KMS-11 (cell line): ENCODE results near the gene FAM184B.

Experiments
- H2AFZ ChIP-seq: fragments of 200-600 bp; sonication (generic); 2 replicates; pipeline ENCODE4 v1.6.1; 2016; ENCODE audit warnings: antibody characterized with exemption, mixed run types, low read depth
- H3K27ac ChIP-seq: fragments of 200-600 bp; sonication (generic); 2 replicates; pipeline ENCODE4 v1.6.1; 2016; ENCODE audit warnings: mild to moderate bottlenecking, mixed run types
- H3K27me3 ChIP-seq: fragments of 200-600 bp; sonication (generic); 2 replicates; pipeline ENCODE4 v1.6.1; 2017; ENCODE audit warnings: mild to moderate bottlenecking, low read depth, mixed run types, moderate library complexity; ENCODE audit not compliant: insufficient read depth
- H3K36me3 ChIP-seq: fragments of 200-600 bp; sonication (generic); 2 replicates; pipeline ENCODE4 v1.6.1; 2017; ENCODE audit warnings: mild to moderate bottlenecking, mixed run types; ENCODE audit not compliant: insufficient read depth
- H3K4me1 ChIP-seq: fragments of 200-600 bp; sonication (generic); 2 replicates; pipeline ENCODE4 v1.6.1; 2016; ENCODE audit warnings: mild to moderate bottlenecking, low read depth, mixed run types; ENCODE audit not compliant: poor library complexity, severe bottlenecking
- H3K4me2 ChIP-seq: fragments of 200-600 bp; sonication (generic); 2 replicates; pipeline ENCODE4 v1.7.0; 2016; ENCODE audit warnings: mild to moderate bottlenecking, mixed run types
- H3K4me3 ChIP-seq: fragments of 200-600 bp; sonication (generic); IDR thresholded peaks from 2 replicates; pipeline ENCODE4 v1.6.1; 2017; ENCODE audit warnings: low read depth, low read length, mixed read lengths; ENCODE audit not compliant: insufficient read depth
- H3K79me2 ChIP-seq: fragments of 200-600 bp; sonication (generic); 2 replicates; pipeline ENCODE4 v1.6.1; 2016; ENCODE audit warnings: low read depth, mixed run types; ENCODE audit not compliant: insufficient read depth
- H3K9ac ChIP-seq: fragments of 200-600 bp; sonication (generic); 2 replicates; pipeline ENCODE4 v1.6.1; 2016; ENCODE audit warnings: mild to moderate bottlenecking, mixed run types
- H4K20me1 ChIP-seq: fragments of 200-600 bp; sonication (generic); 2 replicates; pipeline ENCODE4 v1.6.1; 2016; ENCODE audit warnings: mild to moderate bottlenecking, mixed run types; ENCODE audit not compliant: insufficient read depth
- TF ChIP-seq, protein P1 (sequence below): fragments of 200-600 bp; sonication (generic); conservative IDR thresholded peaks from 2 replicates; pipeline ENCODE4 v1.6.1; 2017; ENCODE audit warnings: low read depth, mild to moderate bottlenecking, antibody characterized with exemption, low read length, moderate library complexity, mixed read lengths

The FAM184B gene

DNA sequence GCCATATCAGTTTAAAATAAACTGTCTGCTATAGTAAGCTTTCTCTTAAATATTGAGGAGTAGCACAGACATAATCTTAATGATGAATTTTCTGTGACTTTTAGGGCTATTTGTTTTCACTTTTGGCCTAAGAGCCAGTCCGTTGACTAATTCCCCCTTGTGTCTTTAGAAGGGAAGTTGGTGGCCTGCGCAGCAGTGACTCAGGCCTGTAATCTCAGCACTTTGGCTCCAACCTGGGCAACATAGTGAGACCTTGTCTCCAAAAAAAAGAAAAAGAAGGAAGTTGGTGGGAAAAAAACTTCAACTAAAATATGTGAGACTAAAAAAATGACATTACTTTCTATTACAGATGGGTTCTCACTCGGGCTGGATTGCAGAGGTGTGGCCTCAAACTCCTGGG is 32.7 kb upstream of the FAM184B start:
- Histone ChIP-seq H3K27me3 (no peaks in the 10 kb centered on the region), H3K9ac (no peak overlapping the region), H2AFZ (no peak overlapping the region), H3K4me3 (no peak overlapping the region), H4K20me1 (no peaks in the 10 kb centered on the region), H3K27ac (no peak overlapping the region), H3K36me3 (no peaks in the 10 kb centered on the region; the same call in 1 of the 2 replicates), H3K79me2 (peaks cover 82% of the 10 kb centered on the region), H3K4me1 (peaks cover 22% of the 10 kb centered on the region), H3K4me2 (no peak overlapping the region)
- TF ChIP-seq, protein P1, sequence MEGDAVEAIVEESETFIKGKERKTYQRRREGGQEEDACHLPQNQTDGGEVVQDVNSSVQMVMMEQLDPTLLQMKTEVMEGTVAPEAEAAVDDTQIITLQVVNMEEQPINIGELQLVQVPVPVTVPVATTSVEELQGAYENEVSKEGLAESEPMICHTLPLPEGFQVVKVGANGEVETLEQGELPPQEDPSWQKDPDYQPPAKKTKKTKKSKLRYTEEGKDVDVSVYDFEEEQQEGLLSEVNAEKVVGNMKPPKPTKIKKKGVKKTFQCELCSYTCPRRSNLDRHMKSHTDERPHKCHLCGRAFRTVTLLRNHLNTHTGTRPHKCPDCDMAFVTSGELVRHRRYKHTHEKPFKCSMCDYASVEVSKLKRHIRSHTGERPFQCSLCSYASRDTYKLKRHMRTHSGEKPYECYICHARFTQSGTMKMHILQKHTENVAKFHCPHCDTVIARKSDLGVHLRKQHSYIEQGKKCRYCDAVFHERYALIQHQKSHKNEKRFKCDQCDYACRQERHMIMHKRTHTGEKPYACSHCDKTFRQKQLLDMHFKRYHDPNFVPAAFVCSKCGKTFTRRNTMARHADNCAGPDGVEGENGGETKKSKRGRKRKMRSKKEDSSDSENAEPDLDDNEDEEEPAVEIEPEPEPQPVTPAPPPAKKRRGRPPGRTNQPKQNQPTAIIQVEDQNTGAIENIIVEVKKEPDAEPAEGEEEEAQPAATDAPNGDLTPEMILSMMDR: no peak

DNA sequence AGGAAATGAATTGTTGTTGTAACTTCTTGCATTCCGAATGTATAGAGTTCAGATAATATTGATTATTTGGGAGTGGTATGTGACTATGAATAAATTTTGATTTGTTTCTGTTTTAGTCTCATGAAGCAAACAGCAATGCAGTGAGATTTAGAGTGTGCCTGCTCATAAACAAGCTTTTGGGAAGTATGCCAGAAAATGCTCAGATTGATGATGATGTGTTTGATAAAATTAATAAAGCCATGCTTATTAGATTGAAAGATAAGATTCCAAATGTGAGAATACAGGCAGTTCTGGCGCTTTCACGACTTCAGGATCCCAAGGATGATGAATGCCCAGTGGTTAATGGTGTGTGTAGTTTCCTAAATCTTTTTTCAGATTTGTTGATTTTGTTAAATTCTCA is 31.4 kb upstream of the FAM184B start:
- peak overlapping the region; percentile 90; the same call in 1 of the 2 replicates for H3K9ac ChIP-seq
- H3K27ac ChIP-seq: no peak overlapping the region
- no peak overlapping the region for H2AFZ ChIP-seq
- peaks cover 83% of the 10 kb centered on the region for H3K79me2 ChIP-seq
- TF ChIP-seq, protein P1: no peak
- H3K4me3 ChIP-seq: no peak overlapping the region
- peaks cover 28% of the 10 kb centered on the region for H3K4me1 ChIP-seq
- H3K36me3 ChIP-seq: no peaks in the 10 kb centered on the region; the same call in 1 of the 2 replicates
- H4K20me1 ChIP-seq: peaks cover 4% of the 10 kb centered on the region; the same call in 1 of the 2 replicates
- H3K4me2 ChIP-seq: peak overlapping the region; percentile 64
- no peaks in the 10 kb centered on the region for H3K27me3 ChIP-seq

- H3K27me3 ChIP-seq: no peaks in the 10 kb centered on the region
- H4K20me1 ChIP-seq: peaks cover 6% of the 10 kb centered on the region; the same call in 1 of the 2 replicates
- H3K9ac ChIP-seq: peak overlapping the region; percentile 90; the same call in 1 of the 2 replicates
- H3K4me1 ChIP-seq: peaks cover 35% of the 10 kb centered on the region
- TF ChIP-seq, protein P1: no peak
- no peaks in the 10 kb centered on the region; the same call in 1 of the 2 replicates for H3K36me3 ChIP-seq
- peak overlapping the region; percentile 64 for H3K4me2 ChIP-seq
- no peak overlapping the region for H3K4me3 ChIP-seq
- peak overlapping the region; percentile 94; the same call in 1 of the 2 replicates for H3K27ac ChIP-seq
- no peak overlapping the region for H2AFZ ChIP-seq
- H3K79me2 ChIP-seq: peaks cover 87% of the 10 kb centered on the region
Observed at GRCh38 chr4:17812125-17812524, 30.7 kb upstream of the FAM184B start.

DNA sequence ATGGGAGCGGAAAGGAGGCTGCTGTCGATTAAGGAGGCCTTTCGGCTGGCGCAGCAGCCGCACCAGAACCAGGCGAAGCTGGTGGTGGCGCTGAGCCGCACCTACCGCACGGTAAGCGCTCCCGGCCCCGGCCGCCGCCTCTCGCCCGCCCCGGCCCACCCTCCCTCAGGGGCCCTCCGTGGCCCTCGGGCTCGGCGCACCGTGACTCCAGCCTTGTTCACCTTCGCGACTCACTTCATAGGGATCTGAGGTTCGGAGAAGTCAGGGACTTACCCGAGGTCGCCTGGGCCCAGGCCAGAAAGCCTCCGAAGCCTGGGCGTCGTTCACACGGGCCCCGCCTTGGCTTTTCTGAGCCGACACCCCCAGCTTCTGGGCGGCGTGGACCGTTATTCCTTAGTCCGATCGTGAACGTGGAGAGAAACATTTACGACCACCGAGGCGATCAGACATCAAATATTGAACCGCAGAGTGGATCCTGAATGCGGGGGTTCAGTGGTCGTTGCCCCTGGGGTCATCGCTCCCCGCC is 29.7 kb upstream of the FAM184B start:
- H3K36me3 ChIP-seq: no peaks in the 10 kb centered on the region; the same call in 1 of the 2 replicates
- H2AFZ ChIP-seq: peak overlapping the region; percentile 30
- H3K79me2 ChIP-seq: peaks cover 93% of the 10 kb centered on the region
- peaks cover 45% of the 10 kb centered on the region for H3K4me1 ChIP-seq
- TF ChIP-seq, protein P1: no peak
- peak overlapping the region; percentile 90 for H3K9ac ChIP-seq
- H3K27ac ChIP-seq: peak overlapping the region; percentile 94
- H3K4me3 ChIP-seq: peak overlapping the region; percentile 12
- H3K4me2 ChIP-seq: peak overlapping the region; percentile 64; the same call in 1 of the 2 replicates
- H4K20me1 ChIP-seq: peaks cover 13% of the 10 kb centered on the region
- H3K27me3 ChIP-seq: no peaks in the 10 kb centered on the region
